ENCODE measurements around the gene AP1B1. TPM values are rescaled to one million over a fixed set of nuclear protein-coding genes. Genes with fewer than 3 reads are reported as not detected.

The AP1B1 gene
- total and polyA plus RNA-seq, 2 of the 8 experiments (the other 6 are each of a cell fraction or from before 2014, with no cell fraction given) = 64.2 to 86.8 TPM

DNA sequence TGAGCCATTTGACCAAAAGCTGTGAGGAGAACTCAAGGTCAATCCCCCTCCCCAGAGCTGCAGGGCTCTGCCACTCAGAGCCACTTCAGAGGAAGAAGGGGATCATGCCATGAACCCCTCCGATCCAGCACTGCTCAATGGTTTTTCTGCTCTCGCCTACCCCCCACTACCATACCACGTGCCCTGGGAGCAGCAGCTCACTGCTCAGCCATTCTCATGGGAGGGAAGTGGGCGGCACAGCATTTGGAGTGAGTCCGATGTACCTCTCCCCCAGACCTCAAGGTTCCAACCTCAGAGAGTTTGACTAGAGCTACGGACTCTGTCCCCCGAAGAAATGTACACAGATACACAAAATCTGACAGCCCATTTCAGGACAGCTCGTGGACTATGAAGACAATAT, 34.5 kb downstream of the AP1B1 start (continued):
- TF ChIP-seq RFX5 (IDR thresholded peaks at IDR 0.05; ENCODE audit: borderline replicate concordance, low read depth, low read length) (no peak), EP300 (IDR thresholded peaks at IDR 0.05; ENCODE audit: borderline replicate concordance in 1 of 2, low read depth in 2 of 2, low read length in 2 of 2) (no peak), EZH2 (IDR thresholded peaks at IDR 0.05; ENCODE audit: low read depth, low read length, severe bottlenecking) (no peak), GTF2F1 (IDR thresholded peaks at IDR 0.05; ENCODE audit: borderline replicate concordance, low read depth, low read length) (no peak)
- TF ChIP-seq, protein P1, sequence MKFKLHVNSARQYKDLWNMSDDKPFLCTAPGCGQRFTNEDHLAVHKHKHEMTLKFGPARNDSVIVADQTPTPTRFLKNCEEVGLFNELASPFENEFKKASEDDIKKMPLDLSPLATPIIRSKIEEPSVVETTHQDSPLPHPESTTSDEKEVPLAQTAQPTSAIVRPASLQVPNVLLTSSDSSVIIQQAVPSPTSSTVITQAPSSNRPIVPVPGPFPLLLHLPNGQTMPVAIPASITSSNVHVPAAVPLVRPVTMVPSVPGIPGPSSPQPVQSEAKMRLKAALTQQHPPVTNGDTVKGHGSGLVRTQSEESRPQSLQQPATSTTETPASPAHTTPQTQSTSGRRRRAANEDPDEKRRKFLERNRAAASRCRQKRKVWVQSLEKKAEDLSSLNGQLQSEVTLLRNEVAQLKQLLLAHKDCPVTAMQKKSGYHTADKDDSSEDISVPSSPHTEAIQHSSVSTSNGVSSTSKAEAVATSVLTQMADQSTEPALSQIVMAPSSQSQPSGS (IDR thresholded peaks at IDR 0.05; ENCODE audit: low read length) = no peak
- TF ChIP-seq, protein P2, sequence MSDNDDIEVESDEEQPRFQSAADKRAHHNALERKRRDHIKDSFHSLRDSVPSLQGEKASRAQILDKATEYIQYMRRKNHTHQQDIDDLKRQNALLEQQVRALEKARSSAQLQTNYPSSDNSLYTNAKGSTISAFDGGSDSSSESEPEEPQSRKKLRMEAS (IDR thresholded peaks at IDR 0.05) = no peak

All from H1 (cell line).